Neural progenitor cell (in vitro differentiated cells): ENCODE results near the gene ALDH1B1. TPM values are rescaled to one million over a fixed set of nuclear protein-coding genes. Genes with fewer than 3 reads are reported as not detected.
A peak's percentile ranks its signal among the peaks of the same experiment; 100 is the strongest.

Experiments used
- DNase-seq: peaks from one replicate; pipeline ENCODE4 v3.0.0-alpha.2; 2016; ENCODE audit warnings: low spot score
- H2AFZ ChIP-seq: fragments of 200-600 bp; sonication (generic); replicated peaks from 2 replicates; pipeline ENCODE4 v1.6.1; 2016; ENCODE audit warnings: antibody characterized with exemption
- H3F3A ChIP-seq: fragments of 200-600 bp; sonication (generic); 2 replicates; pipeline ENCODE4 v1.6.1; 2016; ENCODE audit warnings: antibody characterized with exemption, low read depth
- H3K27ac ChIP-seq: fragments of 200-600 bp; sonication (generic); 2 replicates; pipeline ENCODE4 v1.5.1; 2016; ENCODE audit warnings: mild to moderate bottlenecking
- H3K27me3 ChIP-seq: fragments of 200-600 bp; sonication (generic); 2 replicates; pipeline ENCODE4 v1.6.1; 2016; ENCODE audit warnings: mild to moderate bottlenecking, moderate library complexity
- H3K36me3 ChIP-seq: fragments of 200-600 bp; sonication (generic); 2 replicates; pipeline ENCODE4 v1.5.1; 2016
- H3K4me1 ChIP-seq: fragments of 200-600 bp; sonication (generic); 2 replicates; pipeline ENCODE4 v1.6.1; 2016; ENCODE audit warnings: mixed run types
- H3K4me2 ChIP-seq: fragments of 200-600 bp; sonication (generic); 2 replicates; pipeline ENCODE4 v1.6.1; 2016
- H3K4me3 ChIP-seq: fragments of 200-600 bp; sonication (generic); 2 replicates; pipeline ENCODE4 v1.5.1; 2016
- H3K79me2 ChIP-seq: fragments of 200-600 bp; sonication (generic); 2 replicates; pipeline ENCODE4 v1.6.1; 2016; ENCODE audit warnings: low read depth
- H3K9ac ChIP-seq: fragments of 200-600 bp; sonication (generic); 2 replicates; pipeline ENCODE4 v1.6.1; 2016
- H3K9me3 ChIP-seq: fragments of 200-600 bp; sonication (generic); 2 replicates; pipeline ENCODE4 v1.5.1; 2016; ENCODE audit warnings: low read depth
- H4K20me1 ChIP-seq: fragments of 200-600 bp; sonication (generic); 2 replicates; pipeline ENCODE4 v1.6.1; 2016; ENCODE audit warnings: low read depth
- H3K27ac Mint-ChIP-seq: 3 replicates; pipeline ENCODE4 v1.8.0; 2021; ENCODE audit warnings: mixed read lengths
- H3K27me3 Mint-ChIP-seq: 2 replicates; pipeline ENCODE4 v1.8.0; 2022; ENCODE audit warnings: low read depth, mild to moderate bottlenecking, inconsistent platforms, moderate library complexity, mixed read lengths; ENCODE audit not compliant: insufficient read depth
- H3K36me3 Mint-ChIP-seq: 3 replicates; pipeline ENCODE4 v1.8.0; 2021; ENCODE audit warnings: mixed read lengths
- H3K4me1 Mint-ChIP-seq: 3 replicates; pipeline ENCODE4 v1.8.0; 2021; ENCODE audit warnings: mixed read lengths
- H3K4me3 Mint-ChIP-seq: 3 replicates; pipeline ENCODE4 v1.8.0; 2021; ENCODE audit warnings: mild to moderate bottlenecking, moderate library complexity, mixed read lengths
- H3K9me3 Mint-ChIP-seq: 3 replicates; pipeline ENCODE4 v1.8.0; 2020; ENCODE audit warnings: mixed read lengths
- CTCF ChIP-seq: fragments of 200-600 bp; sonication (generic); IDR thresholded peaks from 2 replicates; pipeline ENCODE4 v1.5.1; 2017; ENCODE audit warnings: antibody characterized with exemption, mild to moderate bottlenecking
- EZH2 ChIP-seq: fragments of 200-600 bp; sonication (generic); IDR thresholded peaks from 2 replicates; pipeline ENCODE4 v1.6.1; 2017; ENCODE audit warnings: antibody characterized with exemption, mild to moderate bottlenecking, moderate library complexity
- EZH2phosphoT487 ChIP-seq: fragments of 200-600 bp; sonication (generic); IDR thresholded peaks from 2 replicates; pipeline ENCODE4 v1.6.1; 2017; ENCODE audit warnings: antibody characterized with exemption
- total RNA-seq: library from RNA; depleted of rRNA; stranded (reverse); fragments of >200 nt; gene quantifications from 2 replicates; pipeline ENCODE4 v1.2.3, GENCODE V29; 2015; ENCODE audit warnings: low replicate concordance

ALDH1B1 gene
- total RNA-seq, 1 donor from 2014 or later: 32.9 TPM

GRCh38 chr9:38389313-38389712, 3.2 kb upstream of the ALDH1B1 start:
- Histone ChIP-seq H4K20me1 (peaks cover 2% of the 10 kb centered on the region), H3K27me3 (peaks cover 12% of the 10 kb centered on the region), H3K9ac (no peak overlapping the region), H3K9me3 (no peaks in the 10 kb centered on the region), H3K36me3 (no peaks in the 10 kb centered on the region), H3F3A (no peaks in the 10 kb centered on the region), H3K79me2 (peaks cover 17% of the 10 kb centered on the region), H3K4me1 (peaks cover 19% of the 10 kb centered on the region), H3K4me3 (no peak overlapping the region), H3K4me2 (no peak overlapping the region), H2AFZ (no peak overlapping the region), H3K27ac (no peak overlapping the region)
- Mint-ChIP-seq H3K36me3 (no peaks in the 10 kb centered on the region), H3K27ac (no peak overlapping the region), H3K4me3 (no peak overlapping the region), H3K4me1 (peaks cover 28% of the 10 kb centered on the region), H3K9me3 (peaks cover 10% of the 10 kb centered on the region), H3K27me3 (peaks cover 15% of the 10 kb centered on the region)
- TF ChIP-seq CTCF: no peak
- TF ChIP-seq EZH2phosphoT487: no peak
- TF ChIP-seq EZH2: no peak
- no peak for DNase-seq

GRCh38 chr9:38390442-38390841, 2.1 kb upstream of the ALDH1B1 start:
- H3K27ac Mint-ChIP-seq: no peak overlapping the region

GRCh38 chr9:38390851-38391250, 1.7 kb upstream of the ALDH1B1 start:
- Histone ChIP-seq H2AFZ (no peak overlapping the region), H3K9ac (no peak overlapping the region), H3K4me2 (no peak overlapping the region), H3K27ac (no peak overlapping the region), H3K79me2 (peaks cover 33% of the 10 kb centered on the region), H3K4me1 (peaks cover 21% of the 10 kb centered on the region), H3K9me3 (no peaks in the 10 kb centered on the region), H3K4me3 (no peak overlapping the region), H3K27me3 (peaks cover 8% of the 10 kb centered on the region), H3K36me3 (no peaks in the 10 kb centered on the region), H3F3A (no peaks in the 10 kb centered on the region), H4K20me1 (peaks cover 4% of the 10 kb centered on the region)
- DNase-seq: no peak
- Mint-ChIP-seq H3K27me3 (peaks cover 7% of the 10 kb centered on the region), H3K9me3 (no peaks in the 10 kb centered on the region), H3K4me3 (peak overlapping the region; percentile 86), H3K4me1 (peaks cover 26% of the 10 kb centered on the region), H3K27ac (peak overlapping the region; percentile 83), H3K36me3 (peaks cover 3% of the 10 kb centered on the region)
- TF ChIP-seq CTCF: no peak
- no peak for TF ChIP-seq EZH2phosphoT487

More at GRCh38 chr9:38390442-38390841, 2.1 kb upstream of the ALDH1B1 start:
- Histone ChIP-seq H3K27me3 (peaks cover 10% of the 10 kb centered on the region), H2AFZ (no peak overlapping the region), H3K4me1 (peaks cover 21% of the 10 kb centered on the region), H3K79me2 (peaks cover 29% of the 10 kb centered on the region), H4K20me1 (peaks cover 4% of the 10 kb centered on the region), H3K4me3 (no peak overlapping the region), H3K4me2 (no peak overlapping the region), H3K36me3 (no peaks in the 10 kb centered on the region), H3K9ac (no peak overlapping the region), H3F3A (no peaks in the 10 kb centered on the region), H3K27ac (no peak overlapping the region), H3K9me3 (no peaks in the 10 kb centered on the region)
- peaks cover 28% of the 10 kb centered on the region for H3K4me1 Mint-ChIP-seq
- H3K27me3 Mint-ChIP-seq: peaks cover 7% of the 10 kb centered on the region
- no peak overlapping the region for H3K4me3 Mint-ChIP-seq
- peaks cover 3% of the 10 kb centered on the region for H3K36me3 Mint-ChIP-seq
- DNase-seq: no peak
- H3K9me3 Mint-ChIP-seq: peaks cover 1% of the 10 kb centered on the region
- TF ChIP-seq CTCF (no peak), EZH2phosphoT487 (no peak), EZH2 (no peak)
